G401 (cell line): Measurements from ENCODE around the gene FBXW7. TPM values are rescaled to one million over a fixed set of nuclear protein-coding genes. Genes with fewer than 3 reads are reported as not detected.
"Not testable (repeated sequence)": the region's sequence is repeated elsewhere in the genome, so short reads cannot be mapped to it uniquely, and the experiment has no call there.

Experiments used
- DNase-seq: peaks from one replicate; pipeline ENCODE4 v3.0.0-alpha.2; 2015; ENCODE audit warnings: low spot score
- in situ Hi-C: cut with HindIII; loops from 2 replicates; pipeline ENCODE4 v1.10.0; 2016; ENCODE audit warnings: low sequenced_read_pairs, mixed read lengths
- total RNA-seq: library from RNA; depleted of rRNA; stranded (reverse); fragments of >200 nt; shearing (Covaris generic); gene quantifications from 2 replicates; pipeline ENCODE4 v1.2.3, GENCODE V29; 2014

Gene FBXW7
- total RNA-seq, 1 experiment from 2014 or later, result 59.5 TPM

DNA sequence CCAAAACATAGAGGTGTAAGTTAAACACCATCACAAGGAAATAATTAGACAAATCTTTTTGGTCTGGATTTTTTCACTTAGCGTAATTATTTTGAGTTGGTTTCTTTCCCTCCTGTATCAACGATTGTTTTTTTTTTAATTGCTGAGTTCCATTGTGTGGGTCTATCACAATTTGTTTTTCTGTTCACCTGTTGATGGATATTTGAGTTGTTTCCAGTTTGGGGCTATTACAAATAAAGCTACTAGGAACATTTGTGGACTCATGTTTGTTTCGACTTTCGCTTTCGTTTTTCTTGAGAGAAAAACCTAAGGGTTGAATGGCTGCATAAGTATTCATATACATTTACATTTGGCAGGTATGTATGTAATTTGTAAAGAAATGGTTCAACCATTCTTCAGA, 20.4 kb upstream of the FBXW7 start:
- in situ Hi-C loops, result no loop called here
- no peak for DNase-seq

DNA sequence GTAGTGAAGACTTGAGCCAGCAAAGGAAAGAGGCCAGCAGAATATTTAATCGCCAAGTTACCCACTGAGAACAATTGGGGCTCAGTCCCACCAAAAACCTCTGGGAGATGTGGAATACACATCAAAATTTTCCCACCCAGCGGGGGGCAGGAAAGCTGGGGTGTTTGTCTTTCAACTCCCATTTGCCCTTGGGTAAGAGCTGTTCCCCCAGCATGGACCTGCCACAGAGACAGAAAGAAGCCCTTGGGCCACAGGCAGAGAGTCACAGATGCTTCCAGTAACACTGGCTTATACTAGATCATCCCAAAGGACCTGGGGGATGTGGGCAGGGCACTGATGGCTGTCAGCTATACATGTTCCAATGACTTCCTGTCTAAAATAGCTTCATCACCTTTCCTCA, 18.9 kb upstream of the FBXW7 start:
- no peak for DNase-seq
- in situ Hi-C loops, result no loop called here

GRCh38 chr4:152550687-152551086, 14.8 kb upstream of the FBXW7 start:
- in situ Hi-C loops, DNase-seq: not testable (repeated sequence)

- no peak for DNase-seq
- in situ Hi-C loops, result no loop called here
These were observed 9.2 kb upstream of the FBXW7 start for GRCh38 chr4:152545088-152545487.

- in situ Hi-C loops, DNase-seq: not testable (repeated sequence)
These were observed 8.6 kb upstream of the FBXW7 start for GRCh38 chr4:152544533-152544932.

DNA sequence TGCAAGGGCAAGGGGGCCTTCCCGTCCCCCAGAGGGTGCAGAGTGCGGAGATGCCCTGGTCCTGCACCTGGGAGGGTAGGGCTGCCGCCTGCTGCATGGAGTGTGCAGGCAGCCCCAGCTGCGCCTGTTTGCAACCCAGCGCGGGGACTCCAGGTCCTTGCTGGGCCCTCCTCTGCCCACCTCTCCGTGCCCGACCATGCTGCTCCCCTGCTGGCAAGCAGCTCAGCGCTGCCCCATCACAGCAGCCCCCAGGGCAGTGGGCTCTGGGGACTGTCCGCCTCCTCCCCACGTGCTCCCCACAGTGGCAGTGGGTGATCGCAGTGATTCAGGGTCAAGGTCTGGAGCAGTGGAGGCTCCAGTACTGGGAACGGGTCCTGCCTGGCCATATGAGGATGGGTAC, 5.0 kb upstream of the FBXW7 start:
- DNase-seq, result no peak
- in situ Hi-C loops, result no loop called here

- no peak for DNase-seq
- in situ Hi-C loops, result no loop called here
These were observed 4.4 kb upstream of the FBXW7 start for GRCh38 chr4:152540293-152540674.

DNA sequence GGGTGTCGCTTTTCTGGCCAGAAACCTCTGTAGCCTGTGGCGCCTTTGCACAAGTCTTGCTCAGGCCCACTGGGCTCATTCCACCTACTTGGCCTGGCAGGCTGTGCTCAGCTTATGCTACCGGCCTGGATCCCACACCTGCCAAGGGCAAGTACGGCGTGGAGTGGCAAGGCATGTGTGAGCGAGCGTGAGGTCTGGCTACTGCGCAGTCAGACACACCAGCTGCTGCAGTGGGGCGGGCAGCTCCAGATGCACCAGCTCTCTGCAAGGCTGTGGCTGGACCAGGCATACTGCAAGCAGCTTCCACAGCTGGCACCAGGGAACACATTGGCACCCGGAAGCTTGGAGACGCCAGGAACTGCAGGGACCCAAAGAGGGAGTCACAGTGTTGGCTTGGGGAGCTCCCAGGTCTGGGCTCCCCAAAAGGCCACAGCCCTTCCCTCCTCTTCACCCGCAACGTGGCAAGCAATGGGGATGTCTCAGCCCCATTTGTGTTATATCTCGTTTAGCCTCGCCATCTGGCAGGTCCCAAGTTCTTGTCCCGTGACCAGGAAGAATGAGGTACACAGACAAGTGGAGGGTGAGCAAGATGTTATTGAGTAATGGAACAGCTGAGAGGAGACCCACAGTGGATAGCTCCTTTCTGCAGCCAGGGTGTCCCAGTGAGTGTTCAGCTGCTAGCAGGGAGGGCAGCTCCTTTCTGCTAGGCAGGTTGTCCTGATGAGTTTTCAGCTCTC, 3.8 kb upstream of the FBXW7 start:
- in situ Hi-C loops, result no loop called here

DNA sequence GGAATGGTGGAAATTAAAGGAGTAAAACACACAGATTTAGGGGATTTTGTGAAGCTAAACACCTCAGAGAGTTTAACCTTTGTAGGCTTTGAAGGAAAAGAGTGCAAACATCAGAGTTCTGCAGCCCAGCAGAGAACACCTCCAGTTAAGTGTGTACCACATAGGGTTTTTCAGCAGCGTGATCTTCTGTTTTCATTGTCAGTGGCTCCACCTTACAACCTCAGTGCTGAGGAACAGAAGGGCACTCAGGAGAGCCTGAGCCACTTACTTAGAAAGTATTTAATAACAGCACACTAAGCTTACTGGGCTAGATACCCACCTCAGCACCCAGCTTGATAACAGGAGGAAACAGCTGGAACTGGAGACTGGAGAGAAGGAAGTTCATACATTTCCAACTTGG, 2.0 kb upstream of the FBXW7 start:
- in situ Hi-C loops, result no loop called here
- no peak for DNase-seq

More for the DNA sequence above, 3.8 kb upstream of the FBXW7 start:
- no peak for DNase-seq

- in situ Hi-C loops, result no loop called here
- no peak for DNase-seq
These were observed 772 bp upstream of the FBXW7 start for GRCh38 chr4:152536545-152537182.

- no peak for DNase-seq
- in situ Hi-C loops, result no loop called here
These were observed 461 bp downstream of the FBXW7 start for GRCh38 chr4:152535360-152535902.

DNA sequence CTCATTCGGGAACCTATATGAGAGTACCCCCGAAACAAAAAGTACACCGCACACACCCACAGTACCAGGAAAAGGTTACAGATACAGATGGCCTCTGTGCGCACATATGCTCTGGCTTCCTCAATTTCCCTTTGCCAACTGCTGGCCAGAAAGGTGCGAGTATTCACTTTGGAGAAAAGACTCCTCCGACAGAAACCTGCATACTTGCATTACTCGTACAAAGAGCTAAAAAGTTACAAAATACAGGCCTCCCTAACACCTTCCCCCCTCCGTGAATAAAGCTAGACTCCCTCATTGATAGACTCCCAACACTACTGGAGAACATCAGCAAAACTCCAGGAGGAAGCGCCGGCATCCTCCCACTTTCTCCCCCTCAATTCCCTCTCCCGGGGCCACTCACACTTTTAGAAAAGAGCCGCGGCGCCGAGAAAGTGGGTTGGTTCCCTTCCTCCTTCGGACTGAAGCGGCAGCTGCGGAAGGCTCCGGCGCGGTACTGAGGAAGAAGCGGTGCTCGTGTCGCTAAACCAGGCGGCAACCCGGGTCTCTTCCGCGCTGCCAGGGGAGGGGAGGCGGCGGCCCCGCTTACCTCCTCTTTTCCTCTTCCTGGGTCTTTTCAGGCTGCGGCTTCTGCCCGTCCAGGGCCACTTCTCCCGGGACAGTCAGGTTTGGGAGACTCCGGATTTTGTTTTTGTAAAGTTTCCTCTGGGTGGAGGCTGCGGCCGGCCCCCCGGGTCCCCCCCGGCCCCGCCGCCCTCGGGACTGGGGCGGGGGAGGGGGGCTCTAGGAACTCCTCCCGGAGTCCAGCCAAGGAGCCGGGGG, 1.1 kb downstream of the FBXW7 start:
- in situ Hi-C loops, result no loop called here
- peak; percentile 16 for DNase-seq

DNA sequence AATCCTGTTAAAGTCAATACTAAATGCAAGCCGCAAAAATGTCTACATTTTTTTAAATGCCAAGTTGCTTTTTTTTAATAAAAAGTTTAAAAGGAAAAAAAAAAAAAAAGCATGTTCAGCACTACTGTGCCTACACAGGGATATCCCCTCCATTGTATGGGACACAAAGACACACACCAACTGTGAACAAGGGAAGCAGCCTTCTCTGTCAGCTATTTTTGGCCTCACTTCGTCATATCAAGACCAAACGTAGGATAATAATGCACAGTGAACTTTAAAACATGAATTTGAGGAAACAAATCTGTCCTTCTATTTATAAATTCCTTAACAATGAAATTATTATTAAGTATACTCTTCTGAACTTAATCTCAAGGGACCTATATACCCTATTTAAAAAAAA, 4.4 kb downstream of the FBXW7 start:
- DNase-seq, result no peak
- in situ Hi-C loops, result no loop called here

- in situ Hi-C loops, result no loop called here
- DNase-seq, result no peak
These were observed 5.3 kb downstream of the FBXW7 start for GRCh38 chr4:152530600-152530999.

GRCh38 chr4:152529880-152530279, 6.0 kb downstream of the FBXW7 start:
- in situ Hi-C loops, result no loop called here
- DNase-seq, result no peak

DNA sequence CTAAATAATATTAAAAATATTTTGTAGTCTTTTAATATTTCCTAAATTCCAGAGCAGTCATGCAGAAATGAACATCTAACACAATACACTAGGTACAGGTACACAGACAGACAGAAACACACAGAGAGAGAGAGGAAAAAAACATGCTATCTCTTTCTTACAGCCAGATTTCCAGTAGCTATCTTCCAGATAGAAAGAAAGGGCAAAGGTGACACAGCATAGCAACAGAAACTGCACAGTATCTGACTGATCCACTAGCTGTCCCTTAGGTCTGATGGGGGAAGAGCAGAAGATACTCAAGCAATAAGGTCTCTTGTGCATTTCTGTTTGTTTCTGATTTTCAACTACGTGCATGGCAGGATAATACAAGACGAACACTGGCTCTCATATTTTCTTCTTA, 7.8 kb downstream of the FBXW7 start:
- no peak for DNase-seq
- in situ Hi-C loops, result no loop called here

GRCh38 chr4:152525878-152526277, 10.0 kb downstream of the FBXW7 start:
- DNase-seq, result no peak
- in situ Hi-C loops, result no loop called here

DNA sequence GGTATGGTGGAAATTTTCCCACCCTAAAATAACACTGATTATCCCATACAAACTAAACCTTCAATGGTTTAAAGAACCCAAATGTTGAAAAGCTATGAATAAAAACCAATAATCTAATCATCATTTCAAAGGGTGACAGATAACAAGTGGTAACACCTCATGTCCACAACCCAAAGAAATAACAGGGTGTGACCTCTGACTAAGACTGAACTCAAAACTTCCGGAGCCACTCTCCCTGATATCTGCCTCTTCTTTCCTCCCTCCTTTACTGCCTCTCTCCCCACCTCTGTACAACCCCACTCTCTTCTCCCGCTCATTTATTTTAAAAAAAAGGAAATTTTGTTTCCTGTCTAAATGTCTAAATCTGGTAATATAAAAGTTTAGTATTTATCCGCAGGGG, 11.5 kb downstream of the FBXW7 start:
- in situ Hi-C loops, result no loop called here
- no peak for DNase-seq

GRCh38 chr4:152523731-152524130, 12.2 kb downstream of the FBXW7 start:
- in situ Hi-C loops, result no loop called here
- DNase-seq, result no peak

DNA sequence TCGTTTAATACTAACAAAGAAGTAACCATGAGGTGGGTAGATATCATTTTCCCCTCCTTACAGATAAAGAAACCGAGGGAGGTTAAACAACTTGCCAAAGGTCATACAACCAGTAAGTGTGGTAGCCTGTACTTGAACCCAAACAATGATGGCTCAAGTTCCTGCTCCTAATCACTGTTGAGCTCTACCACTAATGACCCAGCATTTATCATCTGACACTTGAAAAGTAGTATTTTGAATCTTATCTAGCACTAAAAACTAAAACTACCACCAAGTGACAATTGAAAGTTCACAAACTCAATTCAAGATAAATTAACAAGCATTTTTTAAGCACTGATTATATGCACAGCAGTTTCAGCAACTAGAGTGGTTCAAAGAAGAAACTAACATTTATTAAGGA, 13.1 kb downstream of the FBXW7 start:
- in situ Hi-C loops, result no loop called here
- DNase-seq, result no peak
